Measurements from ENCODE around the gene INTS3.

INTS3 gene

GRCh38 chr1:153801786-153802697 lies 74.2 kb downstream of the INTS3 start:
- H3K36me3 ChIP-seq (replicated peaks; ENCODE audit: insufficient read depth, low read length), result no peaks in the 10 kb centered on the region
- H3K27ac ChIP-seq (ENCODE audit: low read length), result no peak overlapping the region
- H3K9me3 ChIP-seq (replicated peaks; ENCODE audit: insufficient read depth, low read length), result no peaks in the 10 kb centered on the region
- H2AFZ ChIP-seq (ENCODE audit: low read length), result no peak overlapping the region
- DNase-seq, result no peak
- H3K9me2 ChIP-seq (replicated peaks; ENCODE audit: insufficient read depth, low read length), result no peaks in the 10 kb centered on the region
- TF ChIP-seq EZH2 (optimal IDR thresholded peaks at IDR 0.05; ENCODE audit: low read depth, low read length) (no peak), CTCF (IDR thresholded peaks at IDR 0.05; ENCODE audit: low read length) (no peak), EZH2phosphoT487 (IDR thresholded peaks at IDR 0.05; ENCODE audit: low read length) (no peak)
- peaks cover 24% of the 10 kb centered on the region for H3K4me1 ChIP-seq (ENCODE audit: low read length)
- H3K4me2 ChIP-seq (ENCODE audit: low read depth, low read length), result no peak overlapping the region
- peaks cover 5% of the 10 kb centered on the region; the same call in 1 of the 2 replicates for H3K79me2 ChIP-seq (ENCODE audit: low read length)
- H3F3A ChIP-seq (ENCODE audit: insufficient read depth, low read length), result peaks cover 14% of the 10 kb centered on the region
- no peak overlapping the region for H3K4me3 ChIP-seq (ENCODE audit: low read length)
- H3K9ac ChIP-seq (ENCODE audit: low read length), result no peak overlapping the region
- H4K20me1 ChIP-seq (ENCODE audit: insufficient read depth, low read length), result peaks cover 4% of the 10 kb centered on the region
- H3K27me3 ChIP-seq (replicated peaks; ENCODE audit: insufficient read depth, low read length), result no peaks in the 10 kb centered on the region

- no peaks in the 10 kb centered on the region for H3K36me3 ChIP-seq (replicated peaks; ENCODE audit: insufficient read depth, low read length)
- no peak overlapping the region for H3K4me3 ChIP-seq (ENCODE audit: low read length)
- no peak overlapping the region for H2AFZ ChIP-seq (ENCODE audit: low read length)
- peaks cover 14% of the 10 kb centered on the region for H3F3A ChIP-seq (ENCODE audit: insufficient read depth, low read length)
- H3K4me1 ChIP-seq (ENCODE audit: low read length), result peaks cover 24% of the 10 kb centered on the region
- H3K9ac ChIP-seq (ENCODE audit: low read length), result no peak overlapping the region
- H3K27me3 ChIP-seq (replicated peaks; ENCODE audit: insufficient read depth, low read length), result no peaks in the 10 kb centered on the region
- H3K9me2 ChIP-seq (replicated peaks; ENCODE audit: insufficient read depth, low read length), result no peaks in the 10 kb centered on the region
- no peak overlapping the region for H3K27ac ChIP-seq (ENCODE audit: low read length)
- no peak overlapping the region for H3K4me2 ChIP-seq (ENCODE audit: low read depth, low read length)
- no peak for DNase-seq
- peaks cover 5% of the 10 kb centered on the region; the same call in 1 of the 2 replicates for H3K79me2 ChIP-seq (ENCODE audit: low read length)
- H3K9me3 ChIP-seq (replicated peaks; ENCODE audit: insufficient read depth, low read length), result no peaks in the 10 kb centered on the region
- TF ChIP-seq EZH2 (optimal IDR thresholded peaks at IDR 0.05; ENCODE audit: low read depth, low read length) (no peak), CTCF (IDR thresholded peaks at IDR 0.05; ENCODE audit: low read length) (no peak), EZH2phosphoT487 (IDR thresholded peaks at IDR 0.05; ENCODE audit: low read length) (no peak)
- peaks cover 4% of the 10 kb centered on the region for H4K20me1 ChIP-seq (ENCODE audit: insufficient read depth, low read length)
These were observed 75.7 kb downstream of the INTS3 start for GRCh38 chr1:153803470-153804056.

GRCh38 chr1:153804112-153804511 lies 76.3 kb downstream of the INTS3 start:
- Histone ChIP-seq H3K79me2 (ENCODE audit: low read length) (peaks cover 5% of the 10 kb centered on the region; the same call in 1 of the 2 replicates), H3K27ac (ENCODE audit: low read length) (no peak overlapping the region), H3K27me3 (replicated peaks; ENCODE audit: insufficient read depth, low read length) (no peaks in the 10 kb centered on the region), H3K9me2 (replicated peaks; ENCODE audit: insufficient read depth, low read length) (no peaks in the 10 kb centered on the region), H3K9me3 (replicated peaks; ENCODE audit: insufficient read depth, low read length) (no peaks in the 10 kb centered on the region), H3K4me3 (ENCODE audit: low read length) (no peak overlapping the region), H3K4me1 (ENCODE audit: low read length) (peaks cover 24% of the 10 kb centered on the region), H3K36me3 (replicated peaks; ENCODE audit: insufficient read depth, low read length) (no peaks in the 10 kb centered on the region), H4K20me1 (ENCODE audit: insufficient read depth, low read length) (peaks cover 4% of the 10 kb centered on the region), H3K4me2 (ENCODE audit: low read depth, low read length) (no peak overlapping the region), H3F3A (ENCODE audit: insufficient read depth, low read length) (peaks cover 14% of the 10 kb centered on the region), H3K9ac (ENCODE audit: low read length) (no peak overlapping the region), H2AFZ (ENCODE audit: low read length) (no peak overlapping the region)
- no peak for TF ChIP-seq EZH2 (optimal IDR thresholded peaks at IDR 0.05; ENCODE audit: low read depth, low read length)
- no peak for TF ChIP-seq EZH2phosphoT487 (IDR thresholded peaks at IDR 0.05; ENCODE audit: low read length)
- no peak for TF ChIP-seq CTCF (IDR thresholded peaks at IDR 0.05; ENCODE audit: low read length)
- no peak for DNase-seq
